ENCODE measurements around the gene GLI3.

- TF ChIP-seq SAP30 (IDR thresholded peaks at IDR 0.05; ENCODE audit: insufficient read depth, insufficient replicate concordance, low read length): no peak
- TF ChIP-seq CTCF (IDR thresholded peaks at IDR 0.05; ENCODE audit: control extremely low read depth in 1 of 3, insufficient read depth in 1 of 3, low read depth in 1 of 3, low read length in 3 of 3): no peak
- no peak for TF ChIP-seq BCL11A (IDR thresholded peaks at IDR 0.05; ENCODE audit: low read depth in 2 of 2, low read length in 2 of 2)
- peak; percentile 32; the same call in 1 of the 2 replicates for TF ChIP-seq POLR2AphosphoS5 (IDR thresholded peaks at IDR 0.05; ENCODE audit: low read depth, low read length)
- no peak for TF ChIP-seq EP300 (IDR thresholded peaks at IDR 0.05; ENCODE audit: borderline replicate concordance in 1 of 2, low read depth in 2 of 2, low read length in 2 of 2)
- no peak for TF ChIP-seq ATF3 (IDR thresholded peaks at IDR 0.05; ENCODE audit: insufficient read depth, low read depth, low read length)
Measured at GRCh38 chr7:42227936-42228591, 8.9 kb downstream of the GLI3 start.
